ENCODE measurements around the gene STK17B. TPM values are rescaled to one million over a fixed set of nuclear protein-coding genes. Genes with fewer than 3 reads are reported as not detected.

The STK17B gene
- total and polyA plus RNA-seq, 9 donors: 4.8 to 8.1 (median 5.8) TPM

Other genes starting within 250 kb of the STK17B start
- 0.31 TPM for gene DNAH7, start 102.7 kb downstream of the STK17B start, total RNA-seq
- under 1 TPM; 0.15 to 0.58 (median 0.22) TPM for gene DNAH7, start 102.7 kb downstream of the STK17B start, polyA plus RNA-seq (ENCODE audit: insufficient read depth in 1 of 8, insufficient read length in 8 of 8, low replicate concordance in 1 of 8)